HG03066 (cell line): Measurements from ENCODE around the gene INSRR.

Experiments
- ATAC-seq: cut with Tn5 transposase; IDR thresholded peaks from one replicate; pipeline ENCODE4 v1.9.1; 2021; ENCODE audit warnings: low read depth; ENCODE audit not compliant: unreplicated experiment

Gene INSRR

GRCh38 chr1:156836892-156837291 lies 22.0 kb downstream of the INSRR start:
- ATAC-seq = no peak

- no peak for ATAC-seq
Observed at GRCh38 chr1:156836041-156836654, 22.8 kb downstream of the INSRR start.

- ATAC-seq = no peak
Observed at GRCh38 chr1:156834322-156834721, 24.6 kb downstream of the INSRR start.

- no peak for ATAC-seq
Observed at GRCh38 chr1:156833603-156834002, 25.3 kb downstream of the INSRR start.

- ATAC-seq = no peak
Observed at GRCh38 chr1:156832434-156832833, 26.5 kb downstream of the INSRR start.

- ATAC-seq = no peak
Observed at GRCh38 chr1:156828400-156829124, 30.4 kb downstream of the INSRR start.

- ATAC-seq = no peak
Observed at GRCh38 chr1:156826630-156827029, 32.3 kb downstream of the INSRR start.

- no peak for ATAC-seq
Observed at GRCh38 chr1:156823210-156823790, 35.6 kb downstream of the INSRR start.

- no peak for ATAC-seq
Observed at GRCh38 chr1:156822680-156823079, 36.2 kb downstream of the INSRR start.

GRCh38 chr1:156821801-156822200 lies 37.1 kb downstream of the INSRR start:
- ATAC-seq = no peak

GRCh38 chr1:156816561-156817328 lies 42.2 kb downstream of the INSRR start, which contains the start of gene SH2D2A:
Gene SH2D2A, minus strand, starts transcription at chr1:156816848. Its CDS starts 140 bp downstream, at chr1:156816708.
- ATAC-seq = peak; percentile 89

- ATAC-seq = no peak
Observed at GRCh38 chr1:156815961-156816422, 42.9 kb downstream of the INSRR start.

GRCh38 chr1:156815307-156815826 lies 43.5 kb downstream of the INSRR start:
- ATAC-seq = no peak

- no peak for ATAC-seq
Observed at GRCh38 chr1:156814571-156815260, 44.2 kb downstream of the INSRR start.

- no peak for ATAC-seq
Observed at GRCh38 chr1:156813750-156814570, 45.0 kb downstream of the INSRR start.

GRCh38 chr1:156813298-156813697 lies 45.6 kb downstream of the INSRR start:
- ATAC-seq = no peak

GRCh38 chr1:156812293-156812990 lies 46.5 kb downstream of the INSRR start:
- ATAC-seq = no peak

GRCh38 chr1:156811168-156811567 lies 47.7 kb downstream of the INSRR start:
- ATAC-seq = no peak
